Pulmonary artery endothelial cell (primary cell): Measurements from ENCODE around the gene WWP2. TPM values are rescaled to one million over a fixed set of nuclear protein-coding genes. Genes with fewer than 3 reads are reported as not detected.

Source experiments
- DNase-seq: peaks from one replicate; pipeline ENCODE4 v3.0.0-alpha.2; 2011; ENCODE audit warnings: low read depth, low spot score
- total RNA-seq: library from RNA; depleted of rRNA; stranded (reverse); fragments of >200 nt; gene quantifications from 2 replicates; pipeline ENCODE4 v1.2.3, GENCODE V29; 2014

Gene WWP2
- total RNA-seq, 1 donor from 2014 or later: 17.9 TPM

DNA sequence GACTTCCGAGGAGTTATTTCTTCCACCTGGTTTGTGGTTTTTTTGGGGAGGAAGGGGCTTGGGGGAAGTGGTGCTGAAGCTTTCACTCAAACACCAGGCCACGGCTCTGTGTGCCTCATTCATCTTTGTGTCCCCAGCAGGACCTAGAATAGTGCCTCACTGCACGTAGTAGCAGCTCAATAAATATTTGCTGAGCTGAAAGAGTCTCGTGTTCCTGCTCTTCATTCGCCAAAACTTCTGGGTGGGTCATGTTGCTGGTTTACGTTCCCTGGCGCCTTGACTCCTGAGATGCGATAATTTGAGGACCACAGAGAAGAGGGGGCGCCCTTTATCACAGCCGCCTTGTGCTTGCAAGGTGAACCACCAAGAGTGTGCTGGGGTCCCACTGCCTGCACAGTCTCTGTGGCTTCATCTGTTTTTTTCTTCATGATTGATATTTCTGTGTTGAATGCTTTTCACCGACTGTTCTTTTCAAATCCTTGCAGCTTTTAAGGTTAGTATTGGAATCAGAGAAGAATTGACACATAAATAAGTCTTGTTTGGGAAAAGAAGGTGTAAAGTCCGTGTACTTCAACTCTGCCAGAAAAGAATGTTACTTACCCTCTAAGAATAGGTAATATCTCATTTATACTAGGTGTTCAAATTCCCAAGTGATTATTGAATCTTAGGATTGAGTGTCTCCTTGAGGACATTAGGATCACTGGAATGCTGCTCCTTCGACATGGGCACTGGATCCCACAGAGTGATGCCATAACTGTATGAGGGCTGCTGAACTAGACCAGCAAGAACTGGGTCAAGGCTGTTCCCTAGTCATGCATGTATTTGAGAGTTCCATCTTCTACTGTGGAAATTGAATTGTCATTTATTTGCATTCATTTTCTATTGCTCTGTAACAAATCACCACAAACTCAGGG lies 96.3 kb downstream of the WWP2 start:
- DNase-seq: no peak

DNA sequence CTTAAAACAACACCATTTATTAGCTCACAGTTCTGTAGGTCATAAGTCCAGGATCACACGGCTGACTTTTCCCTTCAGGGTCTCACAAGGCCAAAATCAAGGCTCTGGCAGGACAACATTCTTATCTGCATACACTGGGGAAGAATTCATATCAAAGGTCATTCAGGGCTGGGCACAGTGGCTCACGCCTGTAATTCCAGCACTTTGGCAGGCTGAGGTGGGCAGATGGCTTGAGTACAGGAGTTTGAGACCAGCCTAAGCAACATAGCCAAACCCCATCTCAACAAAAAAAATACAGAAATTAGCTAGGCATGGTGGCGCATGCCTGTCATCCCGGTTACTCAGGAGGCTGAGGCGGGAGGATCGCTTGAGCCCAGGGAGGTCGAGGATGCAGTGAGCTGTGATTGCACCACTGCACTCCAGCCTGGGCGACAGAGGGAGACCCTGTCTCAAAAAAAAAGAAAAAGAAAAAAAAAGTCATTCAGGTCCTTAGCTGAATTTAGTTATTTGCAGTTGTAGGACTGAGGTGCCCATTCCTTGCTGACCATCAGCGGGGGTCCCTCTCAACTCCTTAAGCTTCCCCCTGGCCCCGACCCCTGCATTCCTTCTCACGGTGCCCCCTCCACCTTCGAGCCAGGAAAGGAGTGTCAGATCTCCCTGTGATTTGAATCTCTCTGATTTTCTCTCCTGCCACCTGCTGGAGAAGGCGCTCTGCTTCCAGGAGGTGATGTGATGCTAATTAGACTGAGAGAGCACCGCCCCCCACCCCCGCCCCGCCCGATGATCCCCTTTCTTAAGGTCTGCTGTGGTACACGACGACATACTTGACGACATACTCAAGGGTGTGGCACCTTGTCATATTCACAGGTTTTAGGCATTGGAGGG lies 97.2 kb downstream of the WWP2 start:
- DNase-seq: no peak

DNA sequence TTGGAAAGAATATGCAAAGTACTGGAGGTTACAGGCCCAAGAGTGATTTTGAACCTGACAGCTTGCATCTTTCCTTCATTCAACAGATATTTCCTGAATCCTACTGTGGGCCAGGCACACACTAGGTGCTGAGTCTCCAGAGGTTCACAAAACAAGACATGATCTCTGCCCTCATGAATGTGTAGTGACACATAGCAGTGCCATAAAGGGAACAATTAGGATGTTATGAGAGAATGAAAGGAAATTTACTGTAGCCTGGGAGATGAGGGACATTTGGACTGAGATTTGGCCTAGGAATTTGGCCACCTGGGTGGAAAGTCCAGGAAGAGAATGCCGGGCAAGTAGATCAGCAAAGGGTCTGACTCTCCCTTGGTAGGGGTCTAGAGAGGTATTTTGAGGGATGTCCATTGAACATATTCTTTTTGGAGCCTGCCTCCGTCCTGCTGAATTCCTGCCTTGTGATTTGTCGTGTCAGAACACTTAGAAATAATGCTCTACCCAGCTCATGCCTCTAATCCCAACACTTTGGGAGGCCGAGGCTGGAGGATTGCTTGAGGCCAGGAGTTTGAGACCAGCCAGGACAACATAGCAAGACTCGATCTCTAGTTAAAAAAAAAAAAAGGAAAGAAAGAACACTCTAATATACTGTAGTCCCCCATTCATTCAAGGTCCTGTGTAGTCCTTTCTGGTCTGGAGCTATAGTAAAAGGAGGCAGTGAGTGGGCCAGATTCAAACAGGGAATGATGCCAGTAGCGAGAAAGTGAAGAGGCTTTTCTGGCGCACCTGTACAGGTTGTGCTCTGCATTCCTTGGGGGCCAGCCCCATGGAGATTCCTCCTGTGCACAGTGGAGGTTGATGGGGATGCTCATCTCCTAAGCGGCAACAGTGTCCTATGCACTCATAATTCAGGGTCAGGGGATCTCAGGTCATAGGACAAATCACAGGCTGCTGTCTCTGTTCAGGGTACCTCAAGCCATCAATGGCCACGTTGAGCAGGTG lies 98.4 kb downstream of the WWP2 start:
- no peak for DNase-seq

DNA sequence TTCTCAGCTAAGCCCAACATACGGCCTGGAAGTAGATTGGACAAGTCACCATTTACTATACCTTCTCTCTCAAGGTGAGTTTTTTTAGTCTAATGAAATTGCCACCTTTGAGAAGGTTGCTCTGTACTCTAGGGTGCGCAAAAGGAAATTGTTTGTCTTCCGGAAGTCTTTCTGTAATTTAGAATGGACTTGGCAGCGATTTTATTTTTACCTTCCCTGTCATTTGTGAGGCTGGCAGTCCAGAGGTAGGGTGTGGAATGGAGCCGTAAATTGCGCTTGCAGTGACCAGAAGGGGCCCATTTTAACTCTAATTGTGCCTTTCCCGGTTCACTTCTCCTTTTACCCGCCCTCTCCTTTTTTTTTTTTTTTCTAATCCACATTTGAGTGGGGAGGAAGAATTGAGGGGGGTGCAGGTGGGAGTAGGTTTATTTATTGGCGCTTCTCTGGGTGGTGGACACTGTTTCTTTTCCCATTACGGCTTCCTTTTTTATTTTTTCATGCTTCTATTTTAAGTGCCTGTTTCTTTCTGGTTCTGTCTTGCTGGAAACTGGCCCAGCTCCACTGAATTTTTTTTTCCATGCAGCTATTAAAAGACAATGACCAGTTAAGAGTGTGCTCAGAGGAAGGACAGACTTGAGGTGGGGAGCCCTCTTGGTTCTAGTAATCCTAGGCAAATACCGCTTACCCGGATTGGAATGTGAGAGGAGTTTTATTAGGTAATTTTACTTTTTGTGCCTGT lies 99.3 kb downstream of the WWP2 start:
- DNase-seq: no peak

DNA sequence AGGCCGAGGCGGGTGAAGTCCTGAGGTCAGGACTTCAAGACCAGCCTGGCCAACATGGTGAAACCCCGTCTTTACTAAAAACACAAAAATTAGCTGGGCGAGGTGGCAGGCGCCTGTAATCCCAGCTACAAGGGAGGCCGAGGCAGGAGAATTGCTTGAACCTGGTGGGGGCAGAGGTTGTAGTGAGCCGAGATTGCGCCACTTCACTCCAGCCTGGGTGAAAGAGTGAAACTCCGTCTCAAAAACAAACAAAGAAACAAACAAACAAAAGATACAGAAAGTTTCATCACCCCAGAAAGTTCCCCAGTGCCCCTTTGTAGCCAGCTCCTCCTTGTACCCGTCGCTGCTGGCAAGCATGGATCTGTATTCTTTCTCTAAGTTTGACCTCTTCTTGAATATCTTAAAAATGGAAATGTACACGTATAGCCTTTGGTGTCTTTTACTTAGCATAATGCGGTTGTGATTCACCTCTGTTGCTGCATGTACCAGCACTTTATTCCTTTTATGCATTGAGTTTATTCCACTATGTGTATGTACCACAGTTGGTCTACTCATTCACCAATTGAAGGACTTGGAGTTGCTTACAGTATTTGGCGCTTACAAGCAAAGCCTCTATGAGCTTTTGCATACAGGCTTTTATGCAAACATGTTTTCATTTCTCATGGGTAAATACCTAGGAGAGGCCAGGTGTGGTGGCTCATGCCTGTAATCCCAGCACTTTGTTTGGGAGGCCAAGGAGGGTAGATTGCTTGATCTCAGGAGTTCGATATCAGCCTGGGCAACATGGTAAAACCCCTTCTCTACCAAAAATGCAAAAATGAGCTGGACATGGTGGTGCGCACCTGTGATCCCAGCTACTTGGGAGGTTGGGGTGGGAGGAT lies 101.5 kb downstream of the WWP2 start:
- DNase-seq: no peak

- DNase-seq: no peak
Measured at GRCh38 chr16:69865701-69866100, 103.6 kb downstream of the WWP2 start.

DNA sequence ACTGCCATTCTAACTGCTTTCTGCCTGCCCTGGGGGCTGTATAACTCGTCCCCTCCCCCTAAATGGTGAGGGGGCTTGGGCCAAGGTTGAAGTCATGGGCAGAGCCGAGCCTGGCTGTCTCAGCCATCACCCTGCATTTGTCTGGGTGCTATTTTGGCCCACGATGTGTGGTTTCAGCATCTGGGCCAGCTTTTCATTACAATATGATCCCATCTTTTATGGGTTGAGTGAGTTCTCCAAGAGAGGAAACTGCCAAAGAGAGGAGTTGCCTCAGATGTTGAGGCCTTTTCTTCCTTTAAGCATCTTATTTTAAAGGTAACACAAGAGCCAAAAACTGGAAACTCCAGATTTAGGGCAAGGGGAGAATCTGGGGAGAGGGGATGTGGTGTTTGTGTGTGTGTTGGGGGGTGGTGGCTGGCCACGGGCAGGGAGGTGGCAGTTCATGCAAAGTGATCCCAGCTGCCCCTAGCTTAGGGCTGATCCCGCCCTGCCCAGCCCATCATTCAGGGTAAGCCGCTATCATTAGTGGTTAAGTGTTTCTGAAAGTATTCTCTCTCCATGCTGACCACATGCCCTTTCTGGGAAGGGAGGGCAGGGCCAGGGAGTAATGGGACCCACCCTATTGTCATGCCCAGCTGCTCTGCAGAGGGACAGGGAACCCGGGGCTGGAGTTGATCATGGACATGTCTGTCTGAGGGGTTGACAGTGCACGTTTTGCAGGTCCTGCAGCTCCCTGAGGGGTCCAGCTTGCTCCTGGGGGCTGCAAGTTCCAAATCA lies 105.8 kb downstream of the WWP2 start:
- no peak for DNase-seq

DNA sequence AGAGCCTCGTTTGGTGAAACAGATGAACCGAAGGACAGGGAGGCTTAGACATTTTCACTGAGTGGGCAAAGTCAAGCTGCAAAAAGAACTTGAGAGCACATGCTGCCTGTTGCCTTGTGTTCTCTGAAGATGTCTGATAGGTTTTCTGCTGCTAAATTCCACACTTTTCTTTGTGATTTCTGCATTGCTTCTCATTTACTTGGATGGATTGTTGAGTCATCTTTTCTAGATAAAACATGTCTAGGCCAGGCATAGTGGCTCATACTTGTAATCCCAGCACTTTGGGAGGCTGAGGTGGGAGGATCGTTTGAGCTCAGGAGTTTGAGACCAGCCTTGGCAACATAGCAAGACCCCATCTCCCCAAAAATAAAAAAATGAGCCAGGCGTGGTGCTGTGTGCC lies 108.6 kb downstream of the WWP2 start:
- no peak for DNase-seq

DNA sequence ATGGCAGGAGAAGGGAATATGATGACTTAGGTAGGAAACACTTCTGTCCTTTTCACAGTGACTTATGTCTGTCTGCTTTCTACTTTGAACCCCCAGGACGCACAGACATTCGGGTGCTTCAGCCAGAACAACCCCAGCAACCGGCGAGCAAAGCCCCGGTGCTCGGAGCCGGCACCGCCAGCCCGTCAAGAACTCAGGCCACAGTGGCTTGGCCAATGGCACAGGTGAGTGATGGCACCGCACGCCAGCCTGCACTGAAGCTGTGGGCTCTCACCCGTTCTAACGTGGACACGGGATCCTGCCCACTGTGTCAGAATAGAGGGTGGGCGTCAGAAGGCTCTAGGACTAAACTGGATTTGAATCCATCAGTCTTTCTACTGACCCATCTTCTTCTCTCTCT lies 109.6 kb downstream of the WWP2 start:
- no peak for DNase-seq

DNA sequence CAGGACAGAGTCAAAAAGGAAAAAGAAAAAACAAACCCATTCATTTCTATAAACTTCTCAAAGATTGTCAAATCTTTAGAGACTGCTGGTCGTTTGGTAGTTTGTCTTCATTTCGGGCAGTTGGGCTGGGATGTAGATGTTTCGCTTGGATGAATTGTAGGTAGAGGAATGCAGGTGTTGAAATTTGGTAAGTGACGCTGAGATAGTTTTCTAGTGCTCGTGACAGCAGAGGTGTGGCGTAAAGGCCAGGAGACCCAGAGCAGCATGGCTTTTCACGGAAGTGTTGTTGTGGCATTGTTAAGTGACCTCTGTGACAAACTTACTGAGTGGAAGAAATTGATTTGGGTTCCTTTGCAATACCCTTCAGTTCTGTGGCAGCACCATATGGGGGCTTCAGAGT lies 110.8 kb downstream of the WWP2 start:
- DNase-seq: no peak

- DNase-seq: no peak
Measured at GRCh38 chr16:69873783-69874182, 111.7 kb downstream of the WWP2 start.

GRCh38 chr16:69874271-69874670 lies 112.1 kb downstream of the WWP2 start:
- DNase-seq: no peak

- DNase-seq: no peak
Measured at GRCh38 chr16:69880640-69881133, 118.6 kb downstream of the WWP2 start.

DNA sequence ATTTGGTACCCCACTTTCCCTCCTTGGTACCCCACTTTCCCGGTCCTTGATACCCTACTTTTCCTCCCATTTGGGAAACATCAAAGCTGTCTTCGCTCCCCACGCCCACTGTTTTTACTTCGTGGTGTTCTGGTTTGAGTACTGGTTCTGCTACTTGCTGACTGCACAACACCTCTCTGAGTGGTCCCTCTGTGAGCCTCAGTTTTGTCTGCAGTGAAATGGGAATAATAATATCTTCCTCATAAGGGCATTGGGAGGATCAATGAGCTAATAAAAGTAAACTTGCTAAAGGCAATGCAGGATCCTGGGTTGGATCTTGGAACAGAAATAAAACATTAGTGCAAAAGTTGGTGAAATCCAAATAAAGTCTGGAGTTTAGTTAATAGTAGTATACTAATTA lies 119.0 kb downstream of the WWP2 start:
- no peak for DNase-seq

GRCh38 chr16:69883744-69884143 lies 121.6 kb downstream of the WWP2 start:
- DNase-seq: no peak

GRCh38 chr16:69885722-69886121 lies 123.6 kb downstream of the WWP2 start:
- no peak for DNase-seq

DNA sequence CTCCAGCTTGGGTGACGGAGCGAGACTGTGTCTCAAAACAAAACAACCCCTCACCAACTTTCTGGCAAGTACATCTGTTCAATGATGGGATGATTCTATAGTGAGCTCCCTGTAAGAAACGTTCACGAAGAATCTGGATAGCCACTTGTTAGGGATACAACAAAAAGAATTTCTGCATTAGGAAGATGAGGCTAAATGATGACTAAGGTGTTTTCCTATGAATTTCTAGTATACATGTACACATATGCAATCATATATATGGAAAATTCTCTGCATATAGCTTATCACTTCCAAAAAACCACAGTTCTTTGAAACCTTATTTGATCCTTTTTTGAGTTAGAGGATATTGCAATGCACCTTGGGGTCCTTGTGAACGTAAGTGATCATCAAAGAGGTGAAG lies 124.6 kb downstream of the WWP2 start:
- DNase-seq: no peak

DNA sequence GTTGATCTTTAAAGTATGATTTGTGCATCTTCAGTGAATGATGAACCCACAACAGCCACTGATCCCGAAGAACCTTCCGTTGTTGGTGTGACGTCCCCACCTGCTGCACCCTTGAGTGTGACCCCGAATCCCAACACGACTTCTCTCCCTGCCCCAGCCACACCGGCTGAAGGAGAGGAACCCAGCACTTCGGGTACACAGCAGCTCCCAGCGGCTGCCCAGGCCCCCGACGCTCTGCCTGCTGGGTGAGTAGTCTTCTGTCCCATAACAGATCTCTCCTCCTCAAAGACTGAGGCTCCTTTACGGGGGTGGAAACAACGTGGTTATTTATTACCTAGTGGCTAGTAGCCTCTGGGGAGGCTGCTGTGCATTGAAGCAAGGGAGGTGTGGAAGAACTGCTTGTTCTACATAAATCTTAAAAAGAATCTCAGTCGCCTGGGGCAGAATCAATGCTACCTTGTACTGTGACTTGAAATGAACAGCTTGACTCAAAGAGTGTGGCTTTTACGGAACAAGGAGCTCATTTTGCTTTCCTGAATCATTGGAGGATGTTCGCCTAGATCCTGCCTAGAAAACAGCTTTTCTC lies 126.0 kb downstream of the WWP2 start:
- no peak for DNase-seq
